GM23338 (cell line): ENCODE results near the gene UNC5A.

Source experiments
- CTCF ChIP-seq, 2 experiments: fragments of 200-600 bp in 1 of 2; sonication (generic) in 1 of 2; conservative IDR thresholded peaks; 2 replicates each; pipeline versions ENCODE4 v1.5.1 to v1.6.1; 2016 to 2017; ENCODE audit warnings: antibody characterized with exemption in 2 of 2, low read depth in 2 of 2, mild to moderate bottlenecking in 2 of 2, moderate library complexity in 1 of 2
- POLR2AphosphoS5 ChIP-seq: IDR thresholded peaks from 2 replicates; pipeline ENCODE4 v1.6.1; 2016; ENCODE audit warnings: antibody characterized with exemption, low read depth

GRCh38 chr5:176921714-176922113, 111.4 kb downstream of the UNC5A start:
- TF ChIP-seq POLR2AphosphoS5 (no peak), CTCF (conservative IDR thresholded peaks at IDR 0.05; ENCODE audit: low read depth in 2 of 2) (no peak)
